GM12891 (cell line): ENCODE data around the gene PARPBP. TPM values are rescaled to one million over a fixed set of nuclear protein-coding genes. Genes with fewer than 3 reads are reported as not detected.
A peak's percentile ranks its signal among the peaks of the same experiment; 100 is the strongest.
"Not testable (repeated sequence)": the region's sequence is repeated elsewhere in the genome, so short reads cannot be mapped to it uniquely, and the experiment has no call there.

Experiments used
- DNase-seq: peaks from one replicate; pipeline ENCODE4 v3.0.0; 2011; ENCODE audit warnings: low spot score; ENCODE audit not compliant: insufficient read length
- FAIRE-seq: peaks from 2 replicates; lab custom pipeline; 2011; peaks lifted over from hg19 to GRCh38; lab: Jason Lieb, UNC
- PAX5 ChIP-seq: IDR thresholded peaks from 2 replicates; pipeline ENCODE4 v1.6.1; 2011; ENCODE audit warnings: low read length, moderate library complexity, mild to moderate bottlenecking; ENCODE audit not compliant: insufficient read depth, severe bottlenecking
- POLR2A ChIP-seq: IDR thresholded peaks from 2 replicates; pipeline ENCODE4 v1.6.1; 2011; ENCODE audit warnings: low read depth, low read length, control low read depth
- POLR2AphosphoS5 ChIP-seq: IDR thresholded peaks from 2 replicates; pipeline ENCODE4 v1.6.1; 2011; ENCODE audit warnings: low read depth, low read length, control low read depth
- POU2F2 ChIP-seq: IDR thresholded peaks from 2 replicates; pipeline ENCODE4 v1.6.1; 2011; ENCODE audit warnings: low read depth, mild to moderate bottlenecking, control low read depth, low read length, moderate library complexity
- SPI1 ChIP-seq: IDR thresholded peaks from 2 replicates; pipeline ENCODE4 v1.6.1; 2011; ENCODE audit warnings: low read depth, low read length, control low read depth
- TAF1 ChIP-seq: IDR thresholded peaks from 2 replicates; pipeline ENCODE4 v1.6.1; 2011; ENCODE audit warnings: low read depth, low read length, control low read depth
- polyA plus RNA-seq: library from polyadenylated mRNA; unstranded; fragments of >200 nt; gene quantifications from one replicate; pipeline ENCODE4 v1.2.1, GENCODE V29; 2012; ENCODE audit warnings: low read depth, missing spikeins, inconsistent platforms; ENCODE audit not compliant: missing spikeins

PARPBP gene
- 8.8 TPM for polyA plus RNA-seq

- FAIRE-seq = peak; percentile 95
- TF ChIP-seq POLR2A (peak; percentile 84), PAX5 (peak; percentile 61), SPI1 (no peak), POU2F2 (peak; percentile 67), TAF1 (peak; percentile 90), POLR2AphosphoS5 (peak; percentile 88)
- DNase-seq = peak; percentile 66
These were observed at the start of gene PARPBP, which contains the start of gene NUP37 for GRCh38 chr12:102119674-102120563. PARPBP (plus strand) TSS chr12:102120183; CDS start chr12:102123889, 3,706 bp downstream. NUP37 (minus strand) TSS chr12:102120114; CDS start chr12:102118518, 1,596 bp downstream.

GRCh38 chr12:102072092-102072491, 47.9 kb upstream of the PARPBP start:
- not testable (repeated sequence) for DNase-seq, FAIRE-seq

- FAIRE-seq = no peak
These were observed 39.1 kb upstream of the PARPBP start for GRCh38 chr12:102080842-102081241.

GRCh38 chr12:102089228-102089835, 30.7 kb upstream of the PARPBP start:
- not testable (repeated sequence) for DNase-seq, FAIRE-seq

More at GRCh38 chr12:102080842-102081241, 39.1 kb upstream of the PARPBP start:
- no peak for TF ChIP-seq POLR2A
- TF ChIP-seq POLR2AphosphoS5 = no peak
- no peak for TF ChIP-seq POU2F2
- no peak for TF ChIP-seq PAX5
- DNase-seq = no peak

GRCh38 chr12:102093319-102093718, 26.7 kb upstream of the PARPBP start:
- FAIRE-seq (no peak), DNase-seq (no peak)
- TF ChIP-seq POU2F2 (no peak), POLR2A (no peak), SPI1 (no peak), PAX5 (no peak), TAF1 (no peak), POLR2AphosphoS5 (no peak)

GRCh38 chr12:102095677-102096263, 24.2 kb upstream of the PARPBP start:
- DNase-seq (no peak), FAIRE-seq (peak; percentile 31)
- TF ChIP-seq TAF1 (no peak), SPI1 (no peak), POLR2AphosphoS5 (no peak), POU2F2 (no peak), PAX5 (no peak), POLR2A (no peak)

- FAIRE-seq (no peak), DNase-seq (no peak)
- no peak for TF ChIP-seq POLR2A
- TF ChIP-seq SPI1 = no peak
- no peak for TF ChIP-seq TAF1
These were observed 23.1 kb upstream of the PARPBP start for GRCh38 chr12:102096855-102097254.

GRCh38 chr12:102106905-102107304, 13.1 kb upstream of the PARPBP start:
- no peak for DNase-seq
- no peak for TF ChIP-seq POLR2A
- TF ChIP-seq TAF1 = no peak
- no peak for TF ChIP-seq SPI1
- no peak for TF ChIP-seq POU2F2
- no peak for TF ChIP-seq PAX5
- no peak for TF ChIP-seq POLR2AphosphoS5
- FAIRE-seq = peak; percentile 45

GRCh38 chr12:102107970-102108369, 12.0 kb upstream of the PARPBP start:
- FAIRE-seq (peak; percentile 13), DNase-seq (no peak)
- no peak for TF ChIP-seq TAF1
- no peak for TF ChIP-seq PAX5
- TF ChIP-seq SPI1 = no peak
- TF ChIP-seq POU2F2 = no peak
- TF ChIP-seq POLR2A = no peak
- TF ChIP-seq POLR2AphosphoS5 = no peak
